Measurements from ENCODE around the gene NPM3.

DNA sequence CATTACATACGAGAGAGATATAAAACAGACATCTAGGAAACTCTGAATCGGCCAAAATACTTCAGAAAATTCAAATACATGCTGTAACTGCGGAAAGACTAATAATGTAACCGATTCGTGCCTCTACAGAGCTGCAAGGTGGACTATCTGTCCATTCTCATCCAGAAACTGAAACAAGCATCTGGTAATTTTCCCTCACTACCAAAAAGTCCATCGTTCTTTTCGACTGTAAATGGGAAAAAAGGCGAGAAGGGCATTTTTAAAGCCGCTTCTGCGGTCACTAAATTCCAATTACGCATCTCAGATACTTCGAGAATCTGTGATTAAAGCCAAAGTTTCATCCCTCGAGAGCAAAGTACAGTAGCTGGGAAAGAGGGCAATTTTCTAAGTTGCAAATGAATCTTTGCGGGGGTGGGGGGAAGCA is 33.7 kb upstream of the NPM3 start:
- TF ChIP-seq, protein P1, sequence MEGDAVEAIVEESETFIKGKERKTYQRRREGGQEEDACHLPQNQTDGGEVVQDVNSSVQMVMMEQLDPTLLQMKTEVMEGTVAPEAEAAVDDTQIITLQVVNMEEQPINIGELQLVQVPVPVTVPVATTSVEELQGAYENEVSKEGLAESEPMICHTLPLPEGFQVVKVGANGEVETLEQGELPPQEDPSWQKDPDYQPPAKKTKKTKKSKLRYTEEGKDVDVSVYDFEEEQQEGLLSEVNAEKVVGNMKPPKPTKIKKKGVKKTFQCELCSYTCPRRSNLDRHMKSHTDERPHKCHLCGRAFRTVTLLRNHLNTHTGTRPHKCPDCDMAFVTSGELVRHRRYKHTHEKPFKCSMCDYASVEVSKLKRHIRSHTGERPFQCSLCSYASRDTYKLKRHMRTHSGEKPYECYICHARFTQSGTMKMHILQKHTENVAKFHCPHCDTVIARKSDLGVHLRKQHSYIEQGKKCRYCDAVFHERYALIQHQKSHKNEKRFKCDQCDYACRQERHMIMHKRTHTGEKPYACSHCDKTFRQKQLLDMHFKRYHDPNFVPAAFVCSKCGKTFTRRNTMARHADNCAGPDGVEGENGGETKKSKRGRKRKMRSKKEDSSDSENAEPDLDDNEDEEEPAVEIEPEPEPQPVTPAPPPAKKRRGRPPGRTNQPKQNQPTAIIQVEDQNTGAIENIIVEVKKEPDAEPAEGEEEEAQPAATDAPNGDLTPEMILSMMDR (IDR thresholded peaks at IDR 0.05; ENCODE audit: low read depth, low read length), result no peak
- TF ChIP-seq EZH2phosphoT487 (IDR thresholded peaks at IDR 0.05; ENCODE audit: low read depth), result no peak

Measured in OCI-LY3 (cell line).